Cardiac fibroblast (primary cell): ENCODE data around the gene DAGLA.

Experiments
- DNase-seq, 2 donors: peaks; one replicate each; pipeline versions ENCODE4 v3.0.0 to v3.0.0-alpha.2; 2010; ENCODE audit warnings: low read depth in 2 of 2
- H3K4me3 ChIP-seq, 2 donors: replicated peaks in 1 of 2; 1 replicate in 1 of 2; 2 replicates in 1 of 2; pipeline ENCODE4 v1.5.1; 2011; ENCODE audit warnings: low read depth in 2 of 2, low read length in 2 of 2, mild to moderate bottlenecking in 2 of 2, moderate library complexity in 1 of 2
- TF ChIP-seq, protein P1 (sequence below): IDR thresholded peaks from one replicate; pipeline ENCODE4 v1.5.1; 2011; ENCODE audit warnings: low read depth, mild to moderate bottlenecking, low read length, inconsistent platforms

The DAGLA gene

DNA sequence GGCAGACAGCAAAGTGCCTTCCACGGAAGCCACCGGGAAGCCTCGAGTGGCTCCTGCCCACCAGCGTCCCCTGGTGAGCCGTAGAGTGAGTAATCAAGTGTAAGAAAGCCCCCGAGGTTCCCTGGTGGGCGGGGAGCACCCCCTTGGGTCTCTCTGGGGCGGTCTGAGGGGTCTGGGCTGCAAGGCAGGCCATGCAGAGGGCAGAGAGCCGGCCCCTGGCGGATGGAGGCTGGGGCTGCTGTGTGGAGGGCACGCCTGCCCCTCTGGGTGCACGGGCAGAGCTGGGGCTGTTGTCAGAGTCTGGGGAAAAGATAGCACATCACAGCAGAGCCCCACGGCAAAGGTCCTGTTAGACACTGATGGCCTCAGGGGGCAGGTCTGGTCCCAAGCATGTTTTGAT is 46.6 kb downstream of the DAGLA start:
- no peak for DNase-seq
- TF ChIP-seq, protein P1, sequence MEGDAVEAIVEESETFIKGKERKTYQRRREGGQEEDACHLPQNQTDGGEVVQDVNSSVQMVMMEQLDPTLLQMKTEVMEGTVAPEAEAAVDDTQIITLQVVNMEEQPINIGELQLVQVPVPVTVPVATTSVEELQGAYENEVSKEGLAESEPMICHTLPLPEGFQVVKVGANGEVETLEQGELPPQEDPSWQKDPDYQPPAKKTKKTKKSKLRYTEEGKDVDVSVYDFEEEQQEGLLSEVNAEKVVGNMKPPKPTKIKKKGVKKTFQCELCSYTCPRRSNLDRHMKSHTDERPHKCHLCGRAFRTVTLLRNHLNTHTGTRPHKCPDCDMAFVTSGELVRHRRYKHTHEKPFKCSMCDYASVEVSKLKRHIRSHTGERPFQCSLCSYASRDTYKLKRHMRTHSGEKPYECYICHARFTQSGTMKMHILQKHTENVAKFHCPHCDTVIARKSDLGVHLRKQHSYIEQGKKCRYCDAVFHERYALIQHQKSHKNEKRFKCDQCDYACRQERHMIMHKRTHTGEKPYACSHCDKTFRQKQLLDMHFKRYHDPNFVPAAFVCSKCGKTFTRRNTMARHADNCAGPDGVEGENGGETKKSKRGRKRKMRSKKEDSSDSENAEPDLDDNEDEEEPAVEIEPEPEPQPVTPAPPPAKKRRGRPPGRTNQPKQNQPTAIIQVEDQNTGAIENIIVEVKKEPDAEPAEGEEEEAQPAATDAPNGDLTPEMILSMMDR, result no peak
- no peak overlapping the region for H3K4me3 ChIP-seq

DNA sequence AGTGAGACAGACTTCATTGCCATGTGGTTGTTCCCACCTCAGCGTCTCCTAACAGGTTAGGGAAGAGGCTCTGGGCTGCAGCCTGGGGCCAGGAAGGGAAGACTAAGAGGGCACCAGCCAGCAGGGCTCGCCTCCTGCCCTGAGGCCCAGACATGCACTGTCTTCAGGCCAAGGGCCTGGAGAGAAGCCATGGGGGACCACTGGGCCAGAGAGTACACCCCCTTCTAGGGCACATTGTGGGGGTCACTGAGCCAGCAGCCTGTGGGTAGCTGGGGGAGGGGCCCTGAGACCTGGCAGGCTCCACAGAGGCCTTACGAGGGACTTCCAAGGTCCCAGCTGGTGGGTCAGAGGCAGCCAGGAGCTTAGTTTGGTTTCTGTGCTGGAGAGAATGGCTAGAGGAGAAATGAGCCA is 47.2 kb downstream of the DAGLA start:
- TF ChIP-seq, protein P1, result no peak
- DNase-seq, result no peak
- no peak overlapping the region for H3K4me3 ChIP-seq

DNA sequence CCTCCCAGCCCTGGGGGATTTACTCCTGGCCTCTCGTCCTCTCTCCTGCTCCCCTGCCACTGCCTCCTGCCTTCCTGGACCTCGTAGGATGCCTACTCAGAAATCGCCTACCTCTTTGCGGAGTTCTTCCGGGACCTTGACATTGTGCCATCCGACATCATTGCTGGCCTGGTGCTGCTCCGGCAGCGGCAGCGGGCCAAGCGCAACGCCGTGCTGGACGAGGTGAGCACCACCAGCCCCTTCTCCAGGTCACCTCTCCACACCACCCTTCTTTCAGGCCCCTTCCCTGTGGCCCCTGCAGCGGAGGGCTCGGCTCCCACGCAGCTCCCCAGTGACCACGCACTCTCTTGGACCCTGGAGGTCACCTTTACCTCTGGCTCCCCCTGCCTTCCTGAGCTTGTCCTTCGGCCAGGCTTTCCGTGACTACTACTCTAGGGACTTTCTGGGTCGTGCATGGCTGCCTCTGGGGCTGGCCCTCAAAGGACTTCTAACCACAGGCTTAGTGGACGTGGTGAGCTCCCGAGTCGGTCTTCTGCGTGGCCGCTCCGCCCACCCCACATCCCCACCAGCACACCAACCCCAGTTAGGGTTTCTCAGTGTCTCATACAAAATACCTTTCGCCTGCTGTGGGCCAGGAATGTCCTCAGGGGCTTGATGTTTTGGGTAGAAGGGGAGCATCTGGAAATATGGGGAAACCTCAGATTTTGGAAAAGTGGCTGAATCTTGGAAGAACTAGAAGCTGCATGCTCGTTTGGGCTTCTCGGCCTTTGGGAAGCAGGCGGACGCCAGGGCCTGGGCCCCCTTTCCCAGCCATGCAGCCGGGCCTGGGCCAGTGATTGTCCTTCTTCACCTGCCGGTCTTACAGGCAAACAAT is 48.1 kb downstream of the DAGLA start:
- no peak overlapping the region for H3K4me3 ChIP-seq
- DNase-seq, result no peak
- TF ChIP-seq, protein P1, result no peak

DNA sequence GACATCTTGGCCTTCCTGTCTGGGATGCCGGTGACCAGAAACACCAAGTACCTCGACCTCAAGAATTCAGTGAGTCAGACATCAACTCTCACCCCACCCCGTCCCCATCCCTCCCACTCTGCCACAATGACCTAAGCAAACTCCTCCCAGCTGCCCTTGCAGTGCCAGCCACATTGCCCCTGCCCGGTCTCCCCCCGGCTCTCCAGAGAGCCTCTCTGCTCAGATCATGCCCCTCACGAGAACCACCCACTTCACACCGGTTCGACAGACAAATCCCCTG is 48.7 kb downstream of the DAGLA start:
- no peak overlapping the region for H3K4me3 ChIP-seq
- peak; percentile 43 to 59 for DNase-seq
- TF ChIP-seq, protein P1, result no peak

DNA sequence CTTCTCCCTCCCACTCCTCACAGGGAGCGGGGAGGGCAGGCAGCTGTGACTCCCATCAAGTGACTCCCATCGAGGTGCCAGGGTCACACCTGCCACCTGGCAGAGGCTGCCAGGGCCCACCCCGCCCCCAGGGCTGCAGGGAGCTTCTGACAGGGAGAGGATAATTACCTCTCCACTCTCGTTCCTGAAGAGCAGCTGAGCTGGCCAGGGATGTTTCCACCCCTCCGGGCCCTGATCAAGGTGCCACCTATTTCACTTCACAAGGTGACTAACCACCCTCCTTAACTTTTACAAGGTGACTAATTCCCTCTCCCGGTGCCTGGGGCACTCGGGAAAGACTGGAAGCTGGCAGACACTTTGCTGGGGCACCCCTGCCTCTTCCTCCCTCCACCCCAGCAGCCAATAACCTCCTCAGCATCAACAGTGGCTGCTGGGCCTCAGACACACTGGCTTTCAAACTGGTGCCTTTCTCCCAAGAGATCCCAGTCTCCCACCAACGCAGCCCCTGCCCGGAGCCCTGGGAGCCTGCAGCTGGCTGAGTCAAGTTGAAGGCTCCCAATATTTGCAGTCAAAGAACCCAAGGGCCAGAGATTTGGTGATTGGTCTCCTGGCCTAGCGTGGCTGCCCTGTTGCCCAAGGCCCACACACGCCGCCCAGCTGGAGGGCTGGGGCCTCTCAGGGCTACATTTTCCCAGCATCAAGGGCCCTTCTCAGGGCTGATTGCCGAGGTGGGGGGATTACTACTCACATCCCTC is 50.2 kb downstream of the DAGLA start:
- DNase-seq, result no peak
- H3K4me3 ChIP-seq, result no peak overlapping the region
- TF ChIP-seq, protein P1, result no peak

DNA sequence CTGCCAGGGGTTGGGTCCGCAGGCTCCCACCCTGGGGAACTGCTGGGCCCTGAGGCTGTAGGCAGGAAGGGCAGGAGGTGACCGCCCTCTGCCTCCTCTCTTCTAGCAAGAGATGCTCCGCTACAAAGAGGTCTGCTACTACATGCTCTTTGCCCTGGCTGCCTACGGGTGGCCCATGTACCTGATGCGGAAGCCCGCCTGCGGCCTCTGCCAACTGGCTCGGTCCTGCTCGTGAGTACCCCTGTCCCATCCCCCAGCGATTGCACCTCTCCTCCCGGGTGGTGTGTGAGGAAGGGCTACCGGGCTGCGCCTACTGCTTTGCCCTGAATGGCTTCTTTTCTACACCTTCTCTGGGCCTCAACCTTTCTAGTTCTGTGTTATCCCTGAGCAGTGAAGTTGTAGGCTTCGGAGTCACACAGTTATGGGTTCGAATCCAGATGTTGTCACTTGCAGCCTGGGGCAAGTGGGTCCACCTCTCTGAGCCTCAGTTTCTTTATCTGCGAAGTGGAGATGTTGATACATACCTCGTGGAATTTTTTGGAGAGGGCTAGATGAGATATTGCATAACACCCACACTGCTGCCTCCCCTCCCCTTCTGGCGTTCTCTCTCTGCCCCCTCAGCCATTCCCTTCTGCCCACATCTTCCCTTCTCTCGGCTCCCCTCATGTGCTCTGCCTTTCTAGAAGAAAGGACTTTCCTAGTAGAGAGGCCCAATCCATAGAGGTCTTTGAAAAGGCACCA is 51.2 kb downstream of the DAGLA start:
- H3K4me3 ChIP-seq, result no peak overlapping the region
- no peak for DNase-seq
- TF ChIP-seq, protein P1, result no peak
